Pancreas (tissue), 10 donors: ENCODE results near the gene NTN1. TPM values are rescaled to one million over a fixed set of nuclear protein-coding genes. Genes with fewer than 3 reads are reported as not detected.

Experiments used
- ATAC-seq, 4 donors: fragments of 200-7000 bp; cut with Tn5 transposase; one replicate each; pipeline versions ENCODE4 v1.8.0 to v1.9.1; 2020; ENCODE audit warnings: mild to moderate bottlenecking in 4 of 4, moderate library complexity in 4 of 4
- DNase-seq, 6 donors: peaks; one replicate each; pipeline ENCODE4 v3.0.0-alpha.2; 2020
- FAIRE-seq: peaks from 2 replicates; lab custom pipeline; 2012; peaks lifted over from hg19 to GRCh38; lab: Jason Lieb, UNC
- H3K27ac ChIP-seq, 4 donors: fragments of 200-600 bp; sonication (generic); 1 replicate in 3 of 4; 2 replicates in 1 of 4; pipeline versions ENCODE4 v1.5.0 to v1.8.0; 2020
- H3K27me3 ChIP-seq, 4 donors: fragments of 200-600 bp; one replicate each; pipeline ENCODE4 v1.8.0; 2021
- H3K36me3 ChIP-seq, 3 donors: fragments of 200-600 bp; sonication (generic) in 1 of 3; one replicate each; pipeline versions ENCODE4 v1.5.0 to v1.8.0; 2020 to 2021
- H3K4me1 ChIP-seq, 3 donors: fragments of 200-600 bp; one replicate each; pipeline ENCODE4 v1.8.0; 2021
- H3K4me3 ChIP-seq, 4 donors: fragments of 200-600 bp; sonication (generic) in 2 of 4; one replicate each; pipeline versions ENCODE4 v1.5.0 to v1.8.0; 2020 to 2021
- H3K9me3 ChIP-seq, 4 donors: fragments of 200-600 bp; one replicate each; pipeline ENCODE4 v1.8.0; 2021
- CTCF ChIP-seq, 4 donors: fragments of 200-600 bp; sonication (generic) in 3 of 4; IDR thresholded peaks; one replicate each; pipeline versions ENCODE4 v1.5.0 to v1.8.0; 2021; ENCODE audit warnings: antibody characterized with exemption in 4 of 4
- WGBS, 2 donors: extraction: QIAGEN DNeasy Blood & Tissue Kit; methylation state at CpG; one replicate each; pipeline ENCODE4 v1.1.7; 2013; 5-methylcytosine and 5-hydroxymethylcytosine counted together
- intact Hi-C, 3 donors: fragments of 100-400 bp; cut with DNase I; formaldehyde crosslinking; loops; one replicate each; pipeline versions ENCODE4 v1.11.1 to v1.14.2; 2022
- polyA plus RNA-seq, 2 donors: library from polyadenylated mRNA; stranded (reverse); fragments of 200-250 nt; gene quantifications; one replicate each; pipeline ENCODE4 v1.2.3, GENCODE V29; 2013
- total RNA-seq, 6 donors: library from RNA; stranded (reverse); fragmentation: NEBNext Ultra II Directional in 4 of 6; extraction: Animal tissue kit (Norgen Biotek cat#: 25700) in 4 of 6; gene quantifications; one replicate each; pipeline versions ENCODE4 v1.2.1 to v1.2.4, GENCODE V29; 2021 to 2023
- donor health status: healthy with polysubstance abuse.
- donor health status: DM: no; HTN: no; CAD: no; lungs with moderate emphysema.
- donor health status: DM: no; HTN: no; CAD: no.
- donor health status: control.
- donor health status: control.
- donor health status: Bipolar disorder and iron deficiency.
- donor health status: DM: yes; HTN: yes; CAD: no.
- donor health status: DM: no; HTN: no; CAD: no.
- donor health status: DM: no; HTN: no; CAD: no.
- donor health status: DM: yes; HTN: yes; CAD: no.

NTN1 gene
- total and polyA plus RNA-seq, 8 donors: 1.8 to 4.3 (median 2.5) TPM

- peak overlapping the region in 1 of 4 donors; percentile 18 for H3K27ac ChIP-seq
- no peaks in the 10 kb centered on the region for H3K27me3 ChIP-seq
- intact Hi-C loops: no loop called here
- DNase-seq (no peak), FAIRE-seq (no peak), ATAC-seq (no peak)
- WGBS, 2 donors: 87 to 92% methylated on average over 31 of the region's 31 CpGs
- H3K36me3 ChIP-seq: no peaks in the 10 kb centered on the region
- H3K4me1 ChIP-seq: no peaks in the 10 kb centered on the region
- no peak overlapping the region for H3K4me3 ChIP-seq
- TF ChIP-seq CTCF (IDR thresholded peaks at IDR 0.05): no peak
- H3K9me3 ChIP-seq: no peaks in the 10 kb centered on the region
These were observed 141.1 kb downstream of the NTN1 start for GRCh38 chr17:9162275-9162985.

- 84 to 90% methylated on average over 9 of the region's 9 CpGs for WGBS, 2 donors
- FAIRE-seq: no peak
These were observed 145.5 kb downstream of the NTN1 start for GRCh38 chr17:9166788-9167187.

GRCh38 chr17:9167379-9167778, 146.1 kb downstream of the NTN1 start:
- TF ChIP-seq CTCF (IDR thresholded peaks at IDR 0.05): no peak
- Histone ChIP-seq H3K27me3 (no peaks in the 10 kb centered on the region), H3K36me3 (no peaks in the 10 kb centered on the region), H3K4me1 (no peaks in the 10 kb centered on the region), H3K9me3 (no peaks in the 10 kb centered on the region), H3K4me3 (no peak overlapping the region), H3K27ac (no peak overlapping the region)
- ATAC-seq (no peak), FAIRE-seq (no peak), DNase-seq (no peak)
- 71 to 80% methylated on average over 6 of the region's 6 CpGs for WGBS, 2 donors
- intact Hi-C loops: no loop called here

More at GRCh38 chr17:9166788-9167187, 145.5 kb downstream of the NTN1 start:
- no peak for TF ChIP-seq CTCF (IDR thresholded peaks at IDR 0.05)
- no peak for ATAC-seq
- Histone ChIP-seq H3K4me3 (no peak overlapping the region), H3K27ac (no peak overlapping the region), H3K27me3 (no peaks in the 10 kb centered on the region), H3K9me3 (no peaks in the 10 kb centered on the region), H3K36me3 (no peaks in the 10 kb centered on the region), H3K4me1 (no peaks in the 10 kb centered on the region)
- intact Hi-C loops: no loop called here
- DNase-seq: no peak

- intact Hi-C loops: no loop called here
- FAIRE-seq (no peak), ATAC-seq (no peak), DNase-seq (no peak)
- Histone ChIP-seq H3K9me3 (no peaks in the 10 kb centered on the region), H3K27me3 (no peaks in the 10 kb centered on the region), H3K4me3 (no peak overlapping the region), H3K4me1 (no peaks in the 10 kb centered on the region), H3K36me3 (no peaks in the 10 kb centered on the region), H3K27ac (no peak overlapping the region)
- 67 to 72% methylated on average over 3 of the region's 3 CpGs for WGBS, 2 donors
- no peak for TF ChIP-seq CTCF (IDR thresholded peaks at IDR 0.05)
These were observed 147.8 kb downstream of the NTN1 start for GRCh38 chr17:9169116-9169515.

GRCh38 chr17:9170336-9170735, 149.0 kb downstream of the NTN1 start:
- Histone ChIP-seq H3K9me3 (no peaks in the 10 kb centered on the region), H3K36me3 (no peaks in the 10 kb centered on the region), H3K27ac (no peak overlapping the region), H3K4me3 (no peak overlapping the region), H3K27me3 (no peaks in the 10 kb centered on the region), H3K4me1 (no peaks in the 10 kb centered on the region)
- no peak for DNase-seq
- ATAC-seq: no peak
- 75 to 88% methylated on average over 4 of the region's 4 CpGs for WGBS, 2 donors
- intact Hi-C loops: no loop called here
- no peak for TF ChIP-seq CTCF (IDR thresholded peaks at IDR 0.05)
- FAIRE-seq: no peak
